ENCODE data around the gene HIBADH.

The HIBADH gene

GRCh38 chr7:27527348-27527714 lies 135.4 kb downstream of the HIBADH start:
- H3K27me3 ChIP-seq (ENCODE audit: control insufficient read depth in 1 of 2, insufficient read depth in 1 of 2, low read length in 2 of 2), result no peaks in the 10 kb centered on the region
- H2BK5ac ChIP-seq (ENCODE audit: low read depth, low read length, poor library complexity, severe bottlenecking), result no peak overlapping the region
- WGBS, result 43% methylated on average over 2 of the region's 2 CpGs
- H3K23ac ChIP-seq (ENCODE audit: low read length in 2 of 2), result no peak overlapping the region
- H3K9ac ChIP-seq (ENCODE audit: low read length), result no peak overlapping the region
- H2AK5ac ChIP-seq (ENCODE audit: low read length, severe bottlenecking), result no peak overlapping the region
- no peak overlapping the region for H3K4me3 ChIP-seq (ENCODE audit: insufficient read depth in 1 of 2, low read depth in 1 of 2, low read length in 2 of 2)
- DNase-seq, result no peak
- H3K4ac ChIP-seq (ENCODE audit: low read depth in 1 of 2, low read length in 2 of 2), result no peak overlapping the region
- H2BK12ac ChIP-seq (ENCODE audit: low read length in 2 of 2), result no peak overlapping the region
- H3K14ac ChIP-seq (ENCODE audit: low read length in 2 of 2), result no peak overlapping the region
- no peak overlapping the region for H3K27ac ChIP-seq (ENCODE audit: low read length, poor library complexity, severe bottlenecking)
- no peak overlapping the region for H3K4me2 ChIP-seq (ENCODE audit: low read length, poor library complexity, severe bottlenecking)
- peaks cover 3 to 52% of the 10 kb centered on the region in 2 experiments for H3K36me3 ChIP-seq (ENCODE audit: control insufficient read depth in 1 of 2, insufficient read depth in 2 of 2, low read depth in 1 of 2, low read length in 2 of 2)
- H4K91ac ChIP-seq (ENCODE audit: low read length), result no peak overlapping the region
- H3K18ac ChIP-seq (ENCODE audit: low read depth in 1 of 2, low read length in 2 of 2), result no peak overlapping the region
- no peak overlapping the region for H2AFZ ChIP-seq (ENCODE audit: low read depth, low read length)
- no peak overlapping the region for H4K8ac ChIP-seq (ENCODE audit: low read length)
- H3K9me3 ChIP-seq (ENCODE audit: control insufficient read depth, low read length), result peaks cover 5% of the 10 kb centered on the region
- H3K4me1 ChIP-seq (ENCODE audit: control insufficient read depth, insufficient read depth, low read depth, low read length), result peaks cover 1% of the 10 kb centered on the region
- no peaks in the 10 kb centered on the region for H3K79me1 ChIP-seq (replicated peaks; ENCODE audit: low read length, poor library complexity, severe bottlenecking)
- no peak overlapping the region for H2BK15ac ChIP-seq (ENCODE audit: low read depth, poor library complexity, severe bottlenecking)
- H2BK120ac ChIP-seq (ENCODE audit: low read depth, low read length), result no peak overlapping the region

GRCh38 chr7:27526611-27527347 lies 135.9 kb downstream of the HIBADH start:
- Histone ChIP-seq H3K9me3 (ENCODE audit: control insufficient read depth, low read length) (peaks cover 5% of the 10 kb centered on the region), H3K4me3 (ENCODE audit: insufficient read depth in 1 of 2, low read depth in 1 of 2, low read length in 2 of 2) (no peak overlapping the region), H3K18ac (ENCODE audit: low read depth in 1 of 2, low read length in 2 of 2) (no peak overlapping the region), H4K91ac (ENCODE audit: low read length) (no peak overlapping the region), H3K36me3 (ENCODE audit: control insufficient read depth in 1 of 2, insufficient read depth in 2 of 2, low read depth in 1 of 2, low read length in 2 of 2) (peaks cover 3 to 52% of the 10 kb centered on the region in 2 experiments), H3K23ac (ENCODE audit: low read length in 2 of 2) (no peak overlapping the region), H2BK5ac (ENCODE audit: low read depth, low read length, poor library complexity, severe bottlenecking) (no peak overlapping the region), H3K79me1 (replicated peaks; ENCODE audit: low read length, poor library complexity, severe bottlenecking) (no peaks in the 10 kb centered on the region), H3K27me3 (ENCODE audit: control insufficient read depth in 1 of 2, insufficient read depth in 1 of 2, low read length in 2 of 2) (no peaks in the 10 kb centered on the region), H3K27ac (ENCODE audit: low read length, poor library complexity, severe bottlenecking) (no peak overlapping the region), H3K4ac (ENCODE audit: low read depth in 1 of 2, low read length in 2 of 2) (no peak overlapping the region), H2BK120ac (ENCODE audit: low read depth, low read length) (no peak overlapping the region), H4K8ac (ENCODE audit: low read length) (no peak overlapping the region), H3K14ac (ENCODE audit: low read length in 2 of 2) (no peak overlapping the region), H2AK5ac (ENCODE audit: low read length, severe bottlenecking) (no peak overlapping the region), H3K4me1 (ENCODE audit: control insufficient read depth, insufficient read depth, low read depth, low read length) (peaks cover 1% of the 10 kb centered on the region), H3K9ac (ENCODE audit: low read length) (no peak overlapping the region), H2BK12ac (ENCODE audit: low read length in 2 of 2) (no peak overlapping the region), H3K4me2 (ENCODE audit: low read length, poor library complexity, severe bottlenecking) (no peak overlapping the region), H2BK15ac (ENCODE audit: low read depth, poor library complexity, severe bottlenecking) (no peak overlapping the region), H2AFZ (ENCODE audit: low read depth, low read length) (no peak overlapping the region)
- DNase-seq, result no peak
- 33% methylated on average over 1 of the region's 1 CpG for WGBS

DNA sequence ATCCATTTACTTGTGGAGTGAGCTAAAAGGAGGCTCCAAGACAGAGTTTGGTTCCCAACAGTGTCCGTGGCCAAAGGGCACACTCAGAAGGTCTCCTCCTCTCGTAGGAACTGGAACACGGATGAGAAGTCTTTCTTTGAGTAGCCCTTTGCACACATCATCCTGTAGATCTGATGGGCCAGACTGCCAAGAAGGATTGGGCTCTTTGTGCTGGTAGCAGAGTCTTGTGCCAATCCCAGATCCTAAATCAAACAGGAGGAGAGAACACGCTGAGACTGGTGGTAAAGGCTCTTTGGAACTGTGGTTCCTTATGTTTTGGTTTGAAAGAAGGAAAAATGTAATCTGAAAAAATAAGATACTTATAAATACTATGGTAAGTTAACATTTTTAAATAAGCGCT lies 136.6 kb downstream of the HIBADH start:
- Histone ChIP-seq H2BK5ac (ENCODE audit: low read depth, low read length, poor library complexity, severe bottlenecking) (no peak overlapping the region), H3K27ac (ENCODE audit: low read length, poor library complexity, severe bottlenecking) (no peak overlapping the region), H3K9ac (ENCODE audit: low read length) (no peak overlapping the region), H3K4me2 (ENCODE audit: low read length, poor library complexity, severe bottlenecking) (no peak overlapping the region), H3K4me1 (ENCODE audit: control insufficient read depth, insufficient read depth, low read depth, low read length) (peaks cover 1% of the 10 kb centered on the region), H3K14ac (ENCODE audit: low read length in 2 of 2) (no peak overlapping the region), H4K91ac (ENCODE audit: low read length) (no peak overlapping the region), H4K8ac (ENCODE audit: low read length) (no peak overlapping the region), H2AK5ac (ENCODE audit: low read length, severe bottlenecking) (no peak overlapping the region), H3K27me3 (ENCODE audit: control insufficient read depth in 1 of 2, insufficient read depth in 1 of 2, low read length in 2 of 2) (no peaks in the 10 kb centered on the region), H2BK120ac (ENCODE audit: low read depth, low read length) (no peak overlapping the region), H3K79me1 (replicated peaks; ENCODE audit: low read length, poor library complexity, severe bottlenecking) (no peaks in the 10 kb centered on the region), H3K23ac (ENCODE audit: low read length in 2 of 2) (no peak overlapping the region), H3K18ac (ENCODE audit: low read depth in 1 of 2, low read length in 2 of 2) (no peak overlapping the region), H2BK15ac (ENCODE audit: low read depth, poor library complexity, severe bottlenecking) (no peak overlapping the region), H3K36me3 (ENCODE audit: control insufficient read depth in 1 of 2, insufficient read depth in 2 of 2, low read depth in 1 of 2, low read length in 2 of 2) (peaks cover 3 to 50% of the 10 kb centered on the region in 2 experiments), H2BK12ac (ENCODE audit: low read length in 2 of 2) (no peak overlapping the region), H3K9me3 (ENCODE audit: control insufficient read depth, low read length) (peaks cover 5% of the 10 kb centered on the region), H3K4me3 (ENCODE audit: insufficient read depth in 1 of 2, low read depth in 1 of 2, low read length in 2 of 2) (no peak overlapping the region), H2AFZ (ENCODE audit: low read depth, low read length) (no peak overlapping the region), H3K4ac (ENCODE audit: low read depth in 1 of 2, low read length in 2 of 2) (no peak overlapping the region)
- no peak for DNase-seq
- WGBS, result 95% methylated on average over 3 of the region's 5 CpGs

GRCh38 chr7:27523321-27523720 lies 139.4 kb downstream of the HIBADH start:
- Histone ChIP-seq H3K9ac (ENCODE audit: low read length) (no peak overlapping the region), H3K14ac (ENCODE audit: low read length in 2 of 2) (no peak overlapping the region), H3K79me1 (replicated peaks; ENCODE audit: low read length, poor library complexity, severe bottlenecking) (no peaks in the 10 kb centered on the region), H3K4me2 (ENCODE audit: low read length, poor library complexity, severe bottlenecking) (no peak overlapping the region), H2BK15ac (ENCODE audit: low read depth, poor library complexity, severe bottlenecking) (no peak overlapping the region), H3K4me3 (ENCODE audit: insufficient read depth in 1 of 2, low read depth in 1 of 2, low read length in 2 of 2) (no peak overlapping the region), H4K91ac (ENCODE audit: low read length) (no peak overlapping the region), H3K27ac (ENCODE audit: low read length, poor library complexity, severe bottlenecking) (no peak overlapping the region), H2AFZ (ENCODE audit: low read depth, low read length) (no peak overlapping the region), H2AK5ac (ENCODE audit: low read length, severe bottlenecking) (no peak overlapping the region), H3K36me3 (ENCODE audit: control insufficient read depth in 1 of 2, insufficient read depth in 2 of 2, low read depth in 1 of 2, low read length in 2 of 2) (peaks cover 3 to 22% of the 10 kb centered on the region in 2 experiments), H3K4ac (ENCODE audit: low read depth in 1 of 2, low read length in 2 of 2) (no peak overlapping the region), H2BK5ac (ENCODE audit: low read depth, low read length, poor library complexity, severe bottlenecking) (no peak overlapping the region), H2BK12ac (ENCODE audit: low read length in 2 of 2) (no peak overlapping the region), H3K18ac (ENCODE audit: low read depth in 1 of 2, low read length in 2 of 2) (no peak overlapping the region), H3K27me3 (ENCODE audit: control insufficient read depth in 1 of 2, insufficient read depth in 1 of 2, low read length in 2 of 2) (no peaks in the 10 kb centered on the region), H3K9me3 (ENCODE audit: control insufficient read depth, low read length) (no peaks in the 10 kb centered on the region), H2BK120ac (ENCODE audit: low read depth, low read length) (no peak overlapping the region), H4K8ac (ENCODE audit: low read length) (no peak overlapping the region), H3K4me1 (ENCODE audit: control insufficient read depth, insufficient read depth, low read depth, low read length) (peaks cover 1% of the 10 kb centered on the region), H3K23ac (ENCODE audit: low read length in 2 of 2) (no peak overlapping the region)
- DNase-seq, result no peak

All from mesenchymal stem cell (in vitro differentiated cells and primary cell).